ENCODE measurements around the gene ERN1. TPM values are rescaled to one million over a fixed set of nuclear protein-coding genes. Genes with fewer than 3 reads are reported as not detected.

The ERN1 gene
- total and polyA plus RNA-seq, 2 of the 13 experiments (the other 11 are each of a cell fraction or from before 2014, with no cell fraction given) = 6.0 to 12.7 TPM

- peak; percentile 95 for TF ChIP-seq TBL1XR1 (IDR thresholded peaks at IDR 0.05; ENCODE audit: borderline replicate concordance, low read length, partially characterized antibody)
- no peak for TF ChIP-seq ZNF83 (CRISPR knock-in tag; IDR thresholded peaks at IDR 0.05; ENCODE audit: borderline replicate concordance)
- peak; percentile 68 for TF ChIP-seq FOXP1 (IDR thresholded peaks at IDR 0.05)
- peak; percentile 91 for TF ChIP-seq FOXP1 (CRISPR knock-in tag; IDR thresholded peaks at IDR 0.05)
- TF ChIP-seq ZC3H4 (CRISPR knock-in tag; IDR thresholded peaks at IDR 0.05; ENCODE audit: borderline replicate concordance) = peak; percentile 55; the same call in 1 of the 2 replicates
- TF ChIP-seq NFE2 (CRISPR knock-in tag; IDR thresholded peaks at IDR 0.05) = no peak
- TF ChIP-seq ATM (IDR thresholded peaks at IDR 0.05; ENCODE audit: borderline replicate concordance) = no peak; the same call in 1 of the 2 replicates
- TF ChIP-seq SETDB1 (CRISPR knock-in tag; IDR thresholded peaks at IDR 0.05; ENCODE audit: borderline replicate concordance) = no peak
- TF ChIP-seq HMGXB4 (CRISPR knock-in tag; IDR thresholded peaks at IDR 0.05; ENCODE audit: borderline replicate concordance in 1 of 2, low read depth in 1 of 2) = peak; percentile 75 to 81
- TF ChIP-seq SOX5 (CRISPR knock-in tag; IDR thresholded peaks at IDR 0.05; ENCODE audit: borderline replicate concordance) = peak; percentile 99
- peak; percentile 91 for TF ChIP-seq ZNF619 (CRISPR knock-in tag; IDR thresholded peaks at IDR 0.05)
- TF ChIP-seq JARID2 (CRISPR knock-in tag; IDR thresholded peaks at IDR 0.05; ENCODE audit: insufficient replicate concordance) = peak; percentile 70
- TF ChIP-seq, protein P1, sequence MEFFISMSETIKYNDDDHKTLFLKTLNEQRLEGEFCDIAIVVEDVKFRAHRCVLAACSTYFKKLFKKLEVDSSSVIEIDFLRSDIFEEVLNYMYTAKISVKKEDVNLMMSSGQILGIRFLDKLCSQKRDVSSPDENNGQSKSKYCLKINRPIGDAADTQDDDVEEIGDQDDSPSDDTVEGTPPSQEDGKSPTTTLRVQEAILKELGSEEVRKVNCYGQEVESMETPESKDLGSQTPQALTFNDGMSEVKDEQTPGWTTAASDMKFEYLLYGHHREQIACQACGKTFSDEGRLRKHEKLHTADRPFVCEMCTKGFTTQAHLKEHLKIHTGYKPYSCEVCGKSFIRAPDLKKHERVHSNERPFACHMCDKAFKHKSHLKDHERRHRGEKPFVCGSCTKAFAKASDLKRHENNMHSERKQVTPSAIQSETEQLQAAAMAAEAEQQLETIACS (CRISPR knock-in tag; IDR thresholded peaks at IDR 0.05) = no peak
- no peak for TF ChIP-seq PRPF4 (IDR thresholded peaks at IDR 0.05; ENCODE audit: low read depth, low read length, poor library complexity, severe bottlenecking)
- no peak for TF ChIP-seq ZBTB21 (CRISPR knock-in tag; IDR thresholded peaks at IDR 0.05)
- TF ChIP-seq ZNF235 (CRISPR knock-in tag; IDR thresholded peaks at IDR 0.05; ENCODE audit: borderline replicate concordance) = no peak
- no peak for TF ChIP-seq ZNF672 (CRISPR knock-in tag; IDR thresholded peaks at IDR 0.05)
- peak; percentile 96 for TF ChIP-seq XRCC5 (optimal IDR thresholded peaks at IDR 0.05; ENCODE audit: low read length)
- no peak for TF ChIP-seq CREBL2 (CRISPR knock-in tag; IDR thresholded peaks at IDR 0.05; ENCODE audit: borderline replicate concordance)
- no peak for TF ChIP-seq NONO (IDR thresholded peaks at IDR 0.05)
- TF ChIP-seq NONO (CRISPR knock-in tag; conservative IDR thresholded peaks at IDR 0.05) = peak; percentile 94
- TF ChIP-seq GFI1 (CRISPR knock-in tag; IDR thresholded peaks at IDR 0.05; ENCODE audit: borderline replicate concordance) = peak; percentile 96
- peak; percentile 97 for TF ChIP-seq ZNF746 (CRISPR knock-in tag; IDR thresholded peaks at IDR 0.05)
- peak; percentile 91; the same call in 1 of the 2 replicates for TF ChIP-seq ZNF512B (CRISPR knock-in tag; IDR thresholded peaks at IDR 0.05; ENCODE audit: borderline replicate concordance)
Observed at GRCh38 chr17:64150237-64151015, 20.5 kb upstream of the ERN1 start (continued).

Data from HepG2 (cell line).